ENCODE data around the gene LAPTM5. TPM values are rescaled to one million over a fixed set of nuclear protein-coding genes. Genes with fewer than 3 reads are reported as not detected.

LAPTM5 gene
- polyA plus RNA-seq, 4 donors = 10.5 to 58.1 (median 46.0) TPM

- DNase-seq (no peak), FAIRE-seq (no peak)
- 77 to 87% (median 85%) methylated on average over 7 of the region's 7 CpGs for WGBS, 3 donors
- H3K27ac ChIP-seq (ENCODE audit: low read depth in 1 of 3, low read length in 2 of 3) = no peak overlapping the region
- H3K36me3 ChIP-seq (ENCODE audit: control insufficient read depth in 3 of 3, insufficient read depth in 2 of 3, low read depth in 1 of 3, low read length in 3 of 3) = no peaks in the 10 kb centered on the region
- H3K27me3 ChIP-seq (ENCODE audit: control insufficient read depth in 3 of 3, insufficient read depth in 3 of 3, low read length in 3 of 3) = no peaks in the 10 kb centered on the region
- H3K4me1 ChIP-seq (ENCODE audit: control insufficient read depth in 3 of 3, insufficient read depth in 2 of 3, low read depth in 1 of 3, low read length in 2 of 3) = peaks cover 0 to 9% (median 0%) of the 10 kb centered on the region in 3 donors
- peaks cover 0 to 8% of the 10 kb centered on the region in 2 donors for H3K9me3 ChIP-seq (ENCODE audit: control insufficient read depth in 2 of 2, insufficient read depth in 1 of 2, low read depth in 1 of 2, low read length in 1 of 2)
- H3K4me3 ChIP-seq (ENCODE audit: low read depth in 1 of 3, low read length in 3 of 3) = no peak overlapping the region
These were observed 5.5 kb upstream of the LAPTM5 start for GRCh38 chr1:30762930-30763650.

GRCh38 chr1:30762152-30762929, 4.8 kb upstream of the LAPTM5 start:
- Histone ChIP-seq H3K9me3 (ENCODE audit: control insufficient read depth in 2 of 2, insufficient read depth in 1 of 2, low read depth in 1 of 2, low read length in 1 of 2) (peaks cover 0 to 8% of the 10 kb centered on the region in 2 donors), H3K4me1 (ENCODE audit: control insufficient read depth in 3 of 3, insufficient read depth in 2 of 3, low read depth in 1 of 3, low read length in 2 of 3) (peaks cover 0 to 9% (median 0%) of the 10 kb centered on the region in 3 donors), H3K36me3 (ENCODE audit: control insufficient read depth in 3 of 3, insufficient read depth in 2 of 3, low read depth in 1 of 3, low read length in 3 of 3) (no peaks in the 10 kb centered on the region), H3K27ac (ENCODE audit: low read depth in 1 of 3, low read length in 2 of 3) (no peak overlapping the region), H3K4me3 (ENCODE audit: low read depth in 1 of 3, low read length in 3 of 3) (no peak overlapping the region), H3K27me3 (ENCODE audit: control insufficient read depth in 3 of 3, insufficient read depth in 3 of 3, low read length in 3 of 3) (no peaks in the 10 kb centered on the region)
- no peak for FAIRE-seq
- no peak for DNase-seq
- WGBS, 3 donors = 69 to 80% (median 78%) methylated on average over 6 of the region's 6 CpGs

- peaks cover 0 to 9% (median 0%) of the 10 kb centered on the region in 3 donors for H3K4me1 ChIP-seq (ENCODE audit: control insufficient read depth in 3 of 3, insufficient read depth in 2 of 3, low read depth in 1 of 3, low read length in 2 of 3)
- no peak overlapping the region for H3K4me3 ChIP-seq (ENCODE audit: low read depth in 1 of 3, low read length in 3 of 3)
- no peak for FAIRE-seq
- DNase-seq = no peak
- no peaks in the 10 kb centered on the region for H3K36me3 ChIP-seq (ENCODE audit: control insufficient read depth in 3 of 3, insufficient read depth in 2 of 3, low read depth in 1 of 3, low read length in 3 of 3)
- WGBS, 3 donors = 61 to 78% (median 67%) methylated on average over 11 of the region's 11 CpGs
- H3K9me3 ChIP-seq (ENCODE audit: control insufficient read depth in 2 of 2, insufficient read depth in 1 of 2, low read depth in 1 of 2, low read length in 1 of 2) = peaks cover 0 to 8% of the 10 kb centered on the region in 2 donors
- H3K27ac ChIP-seq (ENCODE audit: low read depth in 1 of 3, low read length in 2 of 3) = no peak overlapping the region
- no peaks in the 10 kb centered on the region for H3K27me3 ChIP-seq (ENCODE audit: control insufficient read depth in 3 of 3, insufficient read depth in 3 of 3, low read length in 3 of 3)
These were observed 4.0 kb upstream of the LAPTM5 start for GRCh38 chr1:30761381-30762151.

GRCh38 chr1:30760596-30761324, 3.2 kb upstream of the LAPTM5 start:
- peaks cover 0 to 9% (median 0%) of the 10 kb centered on the region in 3 donors for H3K4me1 ChIP-seq (ENCODE audit: control insufficient read depth in 3 of 3, insufficient read depth in 2 of 3, low read depth in 1 of 3, low read length in 2 of 3)
- H3K9me3 ChIP-seq (ENCODE audit: control insufficient read depth in 2 of 2, insufficient read depth in 1 of 2, low read depth in 1 of 2, low read length in 1 of 2) = peaks cover 0 to 8% of the 10 kb centered on the region in 2 donors
- no peak overlapping the region for H3K27ac ChIP-seq (ENCODE audit: low read depth in 1 of 3, low read length in 2 of 3)
- no peak for FAIRE-seq
- WGBS, 3 donors = 43 to 60% (median 55%) methylated on average over 18 of the region's 18 CpGs
- H3K27me3 ChIP-seq (ENCODE audit: control insufficient read depth in 3 of 3, insufficient read depth in 3 of 3, low read length in 3 of 3) = no peaks in the 10 kb centered on the region
- H3K4me3 ChIP-seq (ENCODE audit: low read depth in 1 of 3, low read length in 3 of 3) = no peak overlapping the region
- H3K36me3 ChIP-seq (ENCODE audit: control insufficient read depth in 3 of 3, insufficient read depth in 2 of 3, low read depth in 1 of 3, low read length in 3 of 3) = no peaks in the 10 kb centered on the region
- no peak for DNase-seq

- H3K4me1 ChIP-seq (ENCODE audit: control insufficient read depth in 3 of 3, insufficient read depth in 2 of 3, low read depth in 1 of 3, low read length in 2 of 3) = peaks cover 0 to 9% (median 0%) of the 10 kb centered on the region in 3 donors
- DNase-seq (peak in 1 of 2 donors; percentile 25), FAIRE-seq (no peak)
- H3K27ac ChIP-seq (ENCODE audit: low read depth in 1 of 3, low read length in 2 of 3) = peak overlapping the region in 2 of 3 donors; percentile 35 to 64
- peaks cover 0 to 8% of the 10 kb centered on the region in 2 donors for H3K9me3 ChIP-seq (ENCODE audit: control insufficient read depth in 2 of 2, insufficient read depth in 1 of 2, low read depth in 1 of 2, low read length in 1 of 2)
- 70 to 87% (median 71%) methylated on average over 13 of the region's 13 CpGs for WGBS, 3 donors
- H3K4me3 ChIP-seq (ENCODE audit: low read depth in 1 of 3, low read length in 3 of 3) = no peak overlapping the region
- no peaks in the 10 kb centered on the region for H3K27me3 ChIP-seq (ENCODE audit: control insufficient read depth in 3 of 3, insufficient read depth in 3 of 3, low read length in 3 of 3)
- H3K36me3 ChIP-seq (ENCODE audit: control insufficient read depth in 3 of 3, insufficient read depth in 2 of 3, low read depth in 1 of 3, low read length in 3 of 3) = no peaks in the 10 kb centered on the region
These were observed 2.2 kb upstream of the LAPTM5 start for GRCh38 chr1:30759718-30760281.

GRCh38 chr1:30758785-30759380, 1.3 kb upstream of the LAPTM5 start:
- Histone ChIP-seq H3K36me3 (ENCODE audit: control insufficient read depth in 3 of 3, insufficient read depth in 2 of 3, low read depth in 1 of 3, low read length in 3 of 3) (no peaks in the 10 kb centered on the region), H3K9me3 (ENCODE audit: control insufficient read depth in 2 of 2, insufficient read depth in 1 of 2, low read depth in 1 of 2, low read length in 1 of 2) (peaks cover 0 to 8% of the 10 kb centered on the region in 2 donors), H3K27me3 (ENCODE audit: control insufficient read depth in 3 of 3, insufficient read depth in 3 of 3, low read length in 3 of 3) (no peaks in the 10 kb centered on the region), H3K27ac (ENCODE audit: low read depth in 1 of 3, low read length in 2 of 3) (no peak overlapping the region), H3K4me3 (ENCODE audit: low read depth in 1 of 3, low read length in 3 of 3) (no peak overlapping the region), H3K4me1 (ENCODE audit: control insufficient read depth in 3 of 3, insufficient read depth in 2 of 3, low read depth in 1 of 3, low read length in 2 of 3) (peaks cover 0 to 9% (median 0%) of the 10 kb centered on the region in 3 donors)
- no peak for FAIRE-seq
- no peak for DNase-seq

- Histone ChIP-seq H3K36me3 (ENCODE audit: control insufficient read depth in 3 of 3, insufficient read depth in 2 of 3, low read depth in 1 of 3, low read length in 3 of 3) (no peaks in the 10 kb centered on the region), H3K9me3 (ENCODE audit: control insufficient read depth in 2 of 2, insufficient read depth in 1 of 2, low read depth in 1 of 2, low read length in 1 of 2) (peaks cover 0 to 8% of the 10 kb centered on the region in 2 donors), H3K27me3 (ENCODE audit: control insufficient read depth in 3 of 3, insufficient read depth in 3 of 3, low read length in 3 of 3) (no peaks in the 10 kb centered on the region), H3K27ac (ENCODE audit: low read depth in 1 of 3, low read length in 2 of 3) (peak overlapping the region in 2 of 3 donors; percentile 4 to 80), H3K4me1 (ENCODE audit: control insufficient read depth in 3 of 3, insufficient read depth in 2 of 3, low read depth in 1 of 3, low read length in 2 of 3) (peaks cover 0 to 9% (median 0%) of the 10 kb centered on the region in 3 donors), H3K4me3 (ENCODE audit: low read depth in 1 of 3, low read length in 3 of 3) (no peak overlapping the region)
- DNase-seq = no peak
- 79 to 96% (median 81%) methylated on average over 7 of the region's 7 CpGs for WGBS, 3 donors
- FAIRE-seq = no peak
These were observed 631 bp upstream of the LAPTM5 start for GRCh38 chr1:30758121-30758688.
